Measurements from ENCODE around the gene DIS3L2.

DIS3L2 gene

DNA sequence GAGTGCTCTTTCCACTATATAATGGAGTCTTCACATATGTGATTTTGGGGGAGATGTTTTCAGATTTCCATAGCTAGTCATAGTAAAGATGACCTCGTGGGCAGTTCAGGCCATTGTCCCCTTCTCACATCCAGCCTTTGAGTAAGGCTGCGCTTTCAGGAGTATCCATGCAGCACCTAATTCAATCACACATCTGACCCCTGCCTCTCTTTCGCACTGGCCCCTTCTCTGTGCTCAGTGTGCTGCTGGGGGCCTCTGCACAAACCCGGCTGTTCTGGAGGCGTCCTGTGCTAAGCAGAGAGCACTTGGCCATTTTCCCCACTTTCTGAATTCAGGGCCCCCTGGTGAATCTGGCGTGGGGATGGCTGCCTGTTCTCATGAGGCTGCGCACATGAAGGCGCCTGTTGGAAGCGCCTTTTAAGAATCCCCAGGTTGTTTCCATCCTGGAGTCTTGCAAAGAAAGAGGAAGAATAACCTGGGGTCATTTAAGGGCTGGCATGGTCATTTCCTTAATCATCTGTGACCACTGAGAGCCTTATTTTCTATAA lies 321.1 kb downstream of the DIS3L2 start:
- ChIA-PET CTCF (no interaction called here), POLR2A (ENCODE audit: low non-redundant PET) (no interaction called here)
- H3K27ac ChIP-seq: no peak overlapping the region
- TF ChIP-seq, protein P1, sequence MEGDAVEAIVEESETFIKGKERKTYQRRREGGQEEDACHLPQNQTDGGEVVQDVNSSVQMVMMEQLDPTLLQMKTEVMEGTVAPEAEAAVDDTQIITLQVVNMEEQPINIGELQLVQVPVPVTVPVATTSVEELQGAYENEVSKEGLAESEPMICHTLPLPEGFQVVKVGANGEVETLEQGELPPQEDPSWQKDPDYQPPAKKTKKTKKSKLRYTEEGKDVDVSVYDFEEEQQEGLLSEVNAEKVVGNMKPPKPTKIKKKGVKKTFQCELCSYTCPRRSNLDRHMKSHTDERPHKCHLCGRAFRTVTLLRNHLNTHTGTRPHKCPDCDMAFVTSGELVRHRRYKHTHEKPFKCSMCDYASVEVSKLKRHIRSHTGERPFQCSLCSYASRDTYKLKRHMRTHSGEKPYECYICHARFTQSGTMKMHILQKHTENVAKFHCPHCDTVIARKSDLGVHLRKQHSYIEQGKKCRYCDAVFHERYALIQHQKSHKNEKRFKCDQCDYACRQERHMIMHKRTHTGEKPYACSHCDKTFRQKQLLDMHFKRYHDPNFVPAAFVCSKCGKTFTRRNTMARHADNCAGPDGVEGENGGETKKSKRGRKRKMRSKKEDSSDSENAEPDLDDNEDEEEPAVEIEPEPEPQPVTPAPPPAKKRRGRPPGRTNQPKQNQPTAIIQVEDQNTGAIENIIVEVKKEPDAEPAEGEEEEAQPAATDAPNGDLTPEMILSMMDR (conservative IDR thresholded peaks at IDR 0.05; ENCODE audit: low read depth): no peak
- DNase-seq (ENCODE audit: low spot score): no peak

DNA sequence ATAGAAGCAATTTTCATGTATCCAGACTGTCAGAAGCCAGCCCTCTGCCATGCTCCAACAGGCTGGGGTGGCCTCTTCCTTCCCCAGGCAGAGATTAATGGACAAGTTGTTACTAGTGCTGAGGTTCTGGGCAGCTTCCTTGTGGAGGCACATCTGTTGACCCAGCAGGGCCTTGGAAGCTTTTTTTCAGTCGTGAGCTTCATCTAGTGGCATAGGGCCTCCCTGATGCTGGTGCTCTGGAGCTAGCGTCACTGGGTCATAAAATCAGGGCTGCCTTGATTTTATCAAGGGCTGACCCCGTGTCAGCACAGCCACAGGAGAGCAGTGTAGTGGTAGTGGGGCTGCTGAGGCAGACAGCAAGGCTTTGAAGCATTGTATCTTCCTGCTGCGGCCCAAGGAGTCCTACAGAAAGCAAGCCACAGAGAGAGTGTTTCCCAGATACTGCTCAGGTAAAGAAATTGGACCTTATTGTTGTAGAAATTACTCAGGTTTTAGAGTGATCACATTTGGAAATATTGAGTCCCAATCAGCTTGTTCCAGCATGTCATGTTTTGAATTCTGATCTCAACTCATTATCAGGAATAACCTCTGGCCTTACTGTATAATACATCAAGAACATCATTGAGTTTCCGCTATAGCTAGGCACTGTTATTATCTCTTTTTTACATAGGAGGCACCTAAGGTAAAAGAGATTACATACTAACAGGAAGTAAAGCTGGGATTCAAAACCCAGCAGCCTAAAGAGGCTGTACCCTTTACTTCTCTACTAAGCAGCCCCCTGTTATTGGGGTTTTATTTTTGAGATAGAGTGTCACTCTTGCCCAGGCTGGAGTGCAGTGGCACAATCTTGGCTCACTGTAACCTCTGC lies 324.7 kb downstream of the DIS3L2 start:
- ChIA-PET POLR2A (ENCODE audit: low non-redundant PET) (no interaction called here), CTCF (no interaction called here)
- TF ChIP-seq, protein P1 (conservative IDR thresholded peaks at IDR 0.05; ENCODE audit: low read depth): no peak
- peak overlapping the region; percentile 76 for H3K27ac ChIP-seq
- DNase-seq (ENCODE audit: low spot score): peak; percentile 28

GRCh38 chr2:232287316-232287715 lies 325.8 kb downstream of the DIS3L2 start:
- DNase-seq (ENCODE audit: low spot score): no peak
- H3K27ac ChIP-seq: no peak overlapping the region
- CTCF ChIA-PET: no interaction called here
- TF ChIP-seq, protein P1 (conservative IDR thresholded peaks at IDR 0.05; ENCODE audit: low read depth): no peak
- POLR2A ChIA-PET (ENCODE audit: low non-redundant PET): no interaction called here

GRCh38 chr2:232288489-232289030 lies 327.0 kb downstream of the DIS3L2 start:
- TF ChIP-seq, protein P1 (conservative IDR thresholded peaks at IDR 0.05; ENCODE audit: low read depth): no peak
- DNase-seq (ENCODE audit: low spot score): no peak
- no peak overlapping the region for H3K27ac ChIP-seq
- ChIA-PET CTCF (interaction anchor here (0.6 to 1.1 kb wide), 4 partner anchors 12 to 361 kb away, joined by 3 to 12 read pairs (median 6); no protein-coding TSS in a partner anchor), POLR2A (ENCODE audit: low non-redundant PET) (no interaction called here)

DNA sequence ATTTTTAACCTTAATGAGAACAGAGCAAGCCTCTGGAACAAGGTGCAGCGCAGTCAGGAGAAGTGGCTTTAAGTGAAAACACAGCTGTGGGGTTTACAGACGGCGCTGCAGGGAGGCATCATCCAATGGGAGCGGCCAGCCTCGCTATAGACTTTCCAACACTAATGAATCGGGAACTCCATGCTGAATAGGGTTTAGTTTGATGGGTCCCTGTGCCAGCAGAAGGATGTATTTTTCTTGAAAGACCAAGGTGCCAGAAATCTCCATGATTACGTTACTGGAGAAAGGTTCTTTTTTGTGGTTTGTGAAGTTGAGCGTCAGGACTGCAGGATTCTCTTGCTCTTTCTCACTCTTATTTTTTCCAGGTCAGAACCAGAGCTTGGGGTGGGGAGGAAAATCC lies 329.2 kb downstream of the DIS3L2 start:
- TF ChIP-seq, protein P1 (conservative IDR thresholded peaks at IDR 0.05; ENCODE audit: low read depth): no peak
- POLR2A ChIA-PET (ENCODE audit: low non-redundant PET): no interaction called here
- no peak overlapping the region for H3K27ac ChIP-seq
- CTCF ChIA-PET: interaction anchor here (0.7 kb wide), 1 partner anchor 439 kb away, joined by 3 read pairs; no protein-coding TSS in a partner anchor
- no peak for DNase-seq (ENCODE audit: low spot score)

DNA sequence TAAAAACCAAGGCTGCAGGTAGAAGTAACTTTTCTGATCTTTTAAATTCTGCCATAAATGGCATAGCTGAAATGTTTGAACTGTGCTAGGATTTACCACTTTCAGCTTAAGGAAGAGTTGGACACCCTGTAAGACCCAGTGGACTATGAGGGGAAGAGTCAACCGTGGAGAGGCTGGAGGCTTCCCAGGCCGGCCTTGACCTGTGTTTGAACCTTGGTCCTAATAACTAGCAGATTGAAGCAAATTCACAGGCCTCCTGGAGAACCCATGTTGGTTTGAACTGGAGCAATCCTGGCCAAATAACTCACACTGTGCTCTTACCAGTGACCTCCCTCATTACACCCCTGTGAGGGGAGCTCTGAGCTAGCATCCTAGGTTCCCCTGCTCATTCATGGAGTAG lies 329.8 kb downstream of the DIS3L2 start:
- POLR2A ChIA-PET (ENCODE audit: low non-redundant PET): no interaction called here
- no peak overlapping the region for H3K27ac ChIP-seq
- no peak for DNase-seq (ENCODE audit: low spot score)
- CTCF ChIA-PET: interaction anchor here (0.6 kb wide), 1 partner anchor 78 kb away, joined by 3 read pairs; no protein-coding TSS in a partner anchor
- TF ChIP-seq, protein P1 (conservative IDR thresholded peaks at IDR 0.05; ENCODE audit: low read depth): no peak

Measured in RWPE1 (cell line).